RPMI7951 (cell line): Measurements from ENCODE around the gene SLC4A7. TPM values are rescaled to one million over a fixed set of nuclear protein-coding genes. Genes with fewer than 3 reads are reported as not detected.
A peak's percentile ranks its signal among the peaks of the same experiment; 100 is the strongest.

Experiments used
- DNase-seq: peaks from one replicate; pipeline ENCODE4 v3.0.0-alpha.2; 2012; ENCODE audit warnings: low read depth
- total RNA-seq: library from RNA; depleted of rRNA; stranded (reverse); fragments of >200 nt; shearing (Covaris generic); gene quantifications from 2 replicates; pipeline ENCODE4 v1.2.3, GENCODE V29; 2014; rRNA removed

The SLC4A7 gene
- total RNA-seq, 1 experiment from 2014 or later, result 32.1 TPM

- DNase-seq, result no peak
Observed at GRCh38 chr3:27325419-27325818, 158.8 kb downstream of the SLC4A7 start.

GRCh38 chr3:27324686-27325085 lies 159.5 kb downstream of the SLC4A7 start:
- DNase-seq, result peak; percentile 97

- no peak for DNase-seq
Observed at GRCh38 chr3:27323087-27323570, 161.1 kb downstream of the SLC4A7 start.

Other genes with a start within 250 kb of the SLC4A7 start
- 1.2 and 1.4 TPM in 2 replicates for gene NEK10, start 115.0 kb downstream of the SLC4A7 start, total RNA-seq
- not detected in 2 replicates for gene EOMES, start 237.9 kb upstream of the SLC4A7 start, total RNA-seq